HG03103 (cell line): Measurements from ENCODE around the gene DTYMK.
"Not testable (repeated sequence)": the region's sequence is repeated elsewhere in the genome, so short reads cannot be mapped to it uniquely, and the experiment has no call there.

Experiments used
- ATAC-seq: cut with Tn5 transposase; IDR thresholded peaks from one replicate; pipeline ENCODE4 v1.9.1; 2021; ENCODE audit warnings: low read depth; ENCODE audit not compliant: unreplicated experiment

Gene DTYMK

GRCh38 chr2:241686650-241687425, at the start of gene DTYMK:
TSS of gene DTYMK (minus strand) at chr2:241686815. CDS start at chr2:241686783, 32 bp downstream.
- peak; percentile 95 for ATAC-seq

- no peak for ATAC-seq
Measured at GRCh38 chr2:241736111-241736510, 49.5 kb upstream of the DTYMK start.

- peak; percentile 73 for ATAC-seq
Measured at GRCh38 chr2:241734467-241735208, 48.0 kb upstream of the DTYMK start, which contains the start of gene D2HGDH. TSS of gene D2HGDH (plus strand) at chr2:241734630. CDS start at chr2:241735225, 595 bp downstream.

- ATAC-seq: peak; percentile 17
Measured at GRCh38 chr2:241734208-241734466, 47.5 kb upstream of the DTYMK start.

GRCh38 chr2:241733391-241734207, 47.0 kb upstream of the DTYMK start:
- no peak for ATAC-seq

- ATAC-seq: not testable (repeated sequence)
Measured at GRCh38 chr2:241732513-241733186, 46.0 kb upstream of the DTYMK start.

GRCh38 chr2:241730671-241731293, 44.2 kb upstream of the DTYMK start:
- ATAC-seq: no peak

GRCh38 chr2:241729868-241730267, 43.3 kb upstream of the DTYMK start:
- no peak for ATAC-seq

- no peak for ATAC-seq
Measured at GRCh38 chr2:241728627-241729026, 42.0 kb upstream of the DTYMK start.

GRCh38 chr2:241728000-241728399, 41.4 kb upstream of the DTYMK start:
- ATAC-seq: no peak

- ATAC-seq: no peak
Measured at GRCh38 chr2:241726459-241726858, 39.8 kb upstream of the DTYMK start.

- no peak for ATAC-seq
Measured at GRCh38 chr2:241724975-241725870, 38.6 kb upstream of the DTYMK start.

GRCh38 chr2:241724259-241724974, 37.8 kb upstream of the DTYMK start:
- ATAC-seq: no peak

- no peak for ATAC-seq
Measured at GRCh38 chr2:241722896-241723454, 36.4 kb upstream of the DTYMK start.

GRCh38 chr2:241721852-241722251, 35.2 kb upstream of the DTYMK start:
- ATAC-seq: no peak

- no peak for ATAC-seq
Measured at GRCh38 chr2:241720560-241720959, 33.9 kb upstream of the DTYMK start.

- ATAC-seq: no peak
Measured at GRCh38 chr2:241720099-241720498, 33.5 kb upstream of the DTYMK start.

GRCh38 chr2:241719093-241719492, 32.5 kb upstream of the DTYMK start:
- no peak for ATAC-seq
